Measurements from ENCODE around the gene ZNHIT6.
"Not testable (repeated sequence)": the region's sequence is repeated elsewhere in the genome, so short reads cannot be mapped to it uniquely, and the experiment has no call there.

Gene ZNHIT6

GRCh38 chr1:85654066-85654782 is 54.0 kb downstream of the ZNHIT6 start:
- H3K36me3 Mint-ChIP-seq (ENCODE audit: low read depth) = peaks cover 70% of the 10 kb centered on the region
- ATAC-seq = no peak
- no peaks in the 10 kb centered on the region for H3K27me3 Mint-ChIP-seq
- H3K27ac Mint-ChIP-seq = no peak overlapping the region
- H3K4me1 Mint-ChIP-seq = no peaks in the 10 kb centered on the region
- H3K4me3 Mint-ChIP-seq = no peak overlapping the region
- no peak for DNase-seq
- peaks cover 9% of the 10 kb centered on the region for H3K9me3 Mint-ChIP-seq

GRCh38 chr1:85652327-85652726 is 55.9 kb downstream of the ZNHIT6 start:
- Mint-ChIP-seq H3K4me1 (no peaks in the 10 kb centered on the region), H3K4me3 (no peak overlapping the region), H3K27me3 (no peaks in the 10 kb centered on the region), H3K27ac (no peak overlapping the region), H3K9me3 (peaks cover 19% of the 10 kb centered on the region), H3K36me3 (ENCODE audit: low read depth) (peaks cover 83% of the 10 kb centered on the region)
- ATAC-seq (no peak), DNase-seq (no peak)

- no peak overlapping the region for H3K4me3 Mint-ChIP-seq
- peaks cover 73% of the 10 kb centered on the region for H3K36me3 Mint-ChIP-seq (ENCODE audit: low read depth)
- peaks cover 19% of the 10 kb centered on the region for H3K9me3 Mint-ChIP-seq
- no peak overlapping the region for H3K27ac Mint-ChIP-seq
- H3K27me3 Mint-ChIP-seq = no peaks in the 10 kb centered on the region
- DNase-seq = no peak
- ATAC-seq = no peak
- no peaks in the 10 kb centered on the region for H3K4me1 Mint-ChIP-seq
These were observed 57.6 kb downstream of the ZNHIT6 start for GRCh38 chr1:85650645-85651044.

DNA sequence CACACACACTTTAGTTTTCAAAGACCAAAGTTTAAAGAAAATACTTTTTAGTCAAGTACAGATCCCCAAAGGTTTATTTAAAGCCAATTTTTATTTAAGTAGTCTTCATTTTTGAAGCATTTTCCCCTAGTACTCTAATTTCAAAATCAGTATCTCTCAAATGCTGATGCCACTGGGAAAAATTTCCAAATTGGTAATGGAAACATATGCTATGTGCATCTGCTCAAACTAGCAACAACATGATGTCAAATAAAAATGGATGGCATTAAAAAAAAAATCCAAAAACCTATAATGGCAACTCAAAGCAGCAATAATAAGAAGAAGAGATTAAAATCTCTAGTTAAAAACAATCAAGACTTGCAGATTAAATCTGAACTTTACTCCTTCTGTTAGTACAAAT is 58.6 kb downstream of the ZNHIT6 start:
- no peak for ATAC-seq
- Mint-ChIP-seq H3K4me1 (no peaks in the 10 kb centered on the region), H3K27ac (no peak overlapping the region), H3K36me3 (ENCODE audit: low read depth) (peaks cover 72% of the 10 kb centered on the region), H3K4me3 (no peak overlapping the region), H3K27me3 (no peaks in the 10 kb centered on the region), H3K9me3 (peaks cover 20% of the 10 kb centered on the region)
- DNase-seq = no peak

DNA sequence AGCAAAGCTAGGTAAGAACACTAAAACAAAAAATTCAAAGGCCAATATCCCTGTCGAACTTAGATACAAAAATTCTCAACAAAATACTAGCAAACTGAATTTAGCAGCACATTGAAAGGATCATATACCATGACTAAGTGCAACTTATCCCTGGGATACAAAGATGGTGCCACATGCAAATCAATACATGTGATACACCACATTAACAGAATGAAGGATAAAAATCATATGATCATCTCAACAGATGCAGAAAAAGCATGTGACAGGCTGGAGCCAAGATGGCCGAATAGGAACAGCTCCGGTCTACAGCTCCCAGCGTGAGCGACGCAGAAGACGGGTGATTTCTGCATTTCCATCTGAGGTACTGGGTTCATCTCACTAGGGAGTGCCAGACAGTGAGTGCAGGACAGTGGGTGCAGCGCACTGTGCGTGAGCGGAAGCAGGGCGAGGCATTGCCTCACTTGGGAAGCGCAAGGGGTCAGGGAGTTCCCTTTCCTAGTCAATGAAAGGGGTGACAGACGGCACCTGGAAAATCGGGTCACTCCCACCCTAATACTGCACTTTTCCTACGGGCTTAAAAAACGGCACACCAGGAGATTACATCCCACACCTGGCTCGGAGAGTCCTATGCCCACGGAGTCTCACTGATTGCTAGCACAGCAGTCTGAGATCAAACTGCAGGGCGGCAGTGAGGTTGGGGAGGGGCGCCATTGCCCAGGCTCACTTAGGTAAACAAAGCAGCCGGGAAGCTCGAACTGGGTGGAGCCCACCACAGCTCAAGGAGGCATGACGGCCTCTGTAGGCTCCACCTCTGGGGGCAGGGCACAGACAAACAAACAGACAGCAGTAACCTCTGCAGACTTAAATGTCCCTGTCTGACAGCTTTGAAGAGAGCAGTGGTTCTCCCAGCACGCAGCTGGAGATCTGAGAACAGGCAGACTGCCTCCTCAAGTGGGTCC is 66.4 kb downstream of the ZNHIT6 start:
- not testable (repeated sequence) for H3K27ac Mint-ChIP-seq, H3K4me3 Mint-ChIP-seq, H3K27me3 Mint-ChIP-seq, H3K4me1 Mint-ChIP-seq, ATAC-seq, DNase-seq
- Mint-ChIP-seq H3K36me3 (ENCODE audit: low read depth) (peaks cover 62% of the 10 kb centered on the region), H3K9me3 (peaks cover 37% of the 10 kb centered on the region)

DNA sequence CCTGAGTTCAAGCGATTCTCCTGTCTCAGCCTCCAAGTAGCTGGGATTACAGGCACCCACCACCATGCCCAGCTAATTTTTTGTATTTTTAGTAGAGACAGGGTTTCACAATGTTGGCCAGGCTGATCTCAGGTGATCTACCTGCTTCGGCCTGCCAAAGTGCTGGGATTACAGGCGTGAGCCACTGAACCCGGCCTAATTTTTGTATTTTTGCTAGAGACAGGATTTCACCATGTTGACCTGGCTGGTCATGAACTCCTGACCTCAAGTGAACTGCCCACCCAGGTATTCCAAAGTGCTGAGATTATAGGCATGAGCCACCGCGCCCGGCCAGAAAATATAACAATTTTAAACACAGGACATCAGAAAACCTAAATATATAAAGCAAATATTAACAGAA is 68.3 kb downstream of the ZNHIT6 start:
- H3K4me3 Mint-ChIP-seq, H3K4me1 Mint-ChIP-seq, DNase-seq, H3K27me3 Mint-ChIP-seq, H3K27ac Mint-ChIP-seq, ATAC-seq: not testable (repeated sequence)
- Mint-ChIP-seq H3K36me3 (ENCODE audit: low read depth) (peaks cover 77% of the 10 kb centered on the region), H3K9me3 (peaks cover 41% of the 10 kb centered on the region)

GRCh38 chr1:85638412-85638811 is 69.8 kb downstream of the ZNHIT6 start:
- Mint-ChIP-seq H3K4me3 (no peak overlapping the region), H3K27me3 (no peaks in the 10 kb centered on the region), H3K36me3 (ENCODE audit: low read depth) (peaks cover 79% of the 10 kb centered on the region), H3K4me1 (no peaks in the 10 kb centered on the region), H3K27ac (no peak overlapping the region), H3K9me3 (peaks cover 36% of the 10 kb centered on the region)
- DNase-seq = no peak
- ATAC-seq = no peak

GRCh38 chr1:85630493-85630892 is 77.7 kb downstream of the ZNHIT6 start:
- H3K4me1 Mint-ChIP-seq = no peaks in the 10 kb centered on the region
- no peak overlapping the region for H3K4me3 Mint-ChIP-seq
- peaks cover 12% of the 10 kb centered on the region for H3K9me3 Mint-ChIP-seq
- peaks cover 47% of the 10 kb centered on the region for H3K36me3 Mint-ChIP-seq (ENCODE audit: low read depth)
- H3K27ac Mint-ChIP-seq = no peak overlapping the region
- H3K27me3 Mint-ChIP-seq = no peaks in the 10 kb centered on the region
- DNase-seq = no peak
- no peak for ATAC-seq

DNA sequence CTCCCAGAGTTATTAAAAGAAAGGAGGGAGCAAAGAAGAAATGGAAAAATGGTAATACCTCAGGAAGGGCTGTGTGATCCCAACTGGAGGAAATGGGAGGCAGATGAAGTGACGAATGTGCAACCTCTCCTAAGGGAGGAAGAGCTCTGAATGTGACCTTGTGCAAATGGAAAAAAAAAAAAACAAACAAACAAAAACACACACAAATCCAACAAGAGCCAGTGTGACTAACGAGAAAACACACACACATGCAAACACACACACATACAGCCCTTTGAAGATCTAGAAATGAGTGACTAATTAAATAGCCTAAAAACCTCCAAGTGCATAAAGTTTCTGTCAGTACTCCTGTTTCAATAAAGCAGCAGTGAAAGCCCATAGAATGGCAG is 78.7 kb downstream of the ZNHIT6 start:
- ATAC-seq = no peak
- Mint-ChIP-seq H3K27me3 (no peaks in the 10 kb centered on the region), H3K36me3 (ENCODE audit: low read depth) (peaks cover 43% of the 10 kb centered on the region), H3K9me3 (peaks cover 16% of the 10 kb centered on the region), H3K4me3 (no peak overlapping the region), H3K4me1 (no peaks in the 10 kb centered on the region), H3K27ac (no peak overlapping the region)
- no peak for DNase-seq

DNA sequence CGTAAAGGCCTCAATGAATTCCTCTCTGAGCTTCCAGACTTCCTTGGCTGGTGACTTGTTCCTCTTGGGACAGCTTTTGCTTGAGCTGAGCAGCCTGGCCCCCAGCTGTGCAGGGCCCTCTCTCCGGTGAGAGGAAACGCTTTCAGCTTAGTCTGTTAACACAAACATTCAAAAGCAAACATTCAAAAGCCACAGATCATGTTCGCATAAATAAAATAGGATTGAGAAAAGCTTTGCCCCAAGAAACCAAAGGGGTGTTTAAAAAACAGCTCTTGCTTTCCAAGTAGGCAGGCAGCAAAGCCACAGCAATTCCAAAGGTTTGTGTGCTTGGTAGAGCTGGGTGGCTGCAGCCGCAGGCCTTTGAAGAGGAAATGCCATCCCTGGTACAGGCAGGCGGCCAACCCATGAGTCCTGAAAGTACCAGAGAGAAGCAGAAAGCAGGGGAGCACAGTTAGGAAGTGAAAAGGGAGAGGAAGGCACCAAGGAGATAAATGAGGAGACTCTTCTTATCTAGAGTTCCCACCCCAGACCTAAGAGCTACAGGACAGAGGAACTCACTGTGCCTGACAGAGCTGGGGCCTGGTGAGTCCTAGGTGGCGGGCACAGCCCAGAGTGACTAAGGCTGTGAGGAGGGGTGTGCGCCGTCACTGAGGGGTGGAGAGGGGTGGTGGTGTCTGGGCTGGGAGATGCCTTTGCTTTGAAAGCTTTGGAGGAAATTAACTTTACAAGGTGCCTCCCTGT is 79.3 kb downstream of the ZNHIT6 start:
- Mint-ChIP-seq H3K9me3 (peaks cover 21% of the 10 kb centered on the region), H3K4me1 (no peaks in the 10 kb centered on the region), H3K4me3 (no peak overlapping the region), H3K36me3 (ENCODE audit: low read depth) (peaks cover 47% of the 10 kb centered on the region), H3K27me3 (no peaks in the 10 kb centered on the region), H3K27ac (no peak overlapping the region)
- DNase-seq = no peak
- ATAC-seq = no peak

GRCh38 chr1:85626818-85627217 is 81.4 kb downstream of the ZNHIT6 start:
- no peak overlapping the region for H3K4me3 Mint-ChIP-seq
- no peak for DNase-seq
- peaks cover 2% of the 10 kb centered on the region for H3K4me1 Mint-ChIP-seq
- peaks cover 58% of the 10 kb centered on the region for H3K36me3 Mint-ChIP-seq (ENCODE audit: low read depth)
- peaks cover 29% of the 10 kb centered on the region for H3K9me3 Mint-ChIP-seq
- no peaks in the 10 kb centered on the region for H3K27me3 Mint-ChIP-seq
- H3K27ac Mint-ChIP-seq = no peak overlapping the region
- ATAC-seq = no peak

DNA sequence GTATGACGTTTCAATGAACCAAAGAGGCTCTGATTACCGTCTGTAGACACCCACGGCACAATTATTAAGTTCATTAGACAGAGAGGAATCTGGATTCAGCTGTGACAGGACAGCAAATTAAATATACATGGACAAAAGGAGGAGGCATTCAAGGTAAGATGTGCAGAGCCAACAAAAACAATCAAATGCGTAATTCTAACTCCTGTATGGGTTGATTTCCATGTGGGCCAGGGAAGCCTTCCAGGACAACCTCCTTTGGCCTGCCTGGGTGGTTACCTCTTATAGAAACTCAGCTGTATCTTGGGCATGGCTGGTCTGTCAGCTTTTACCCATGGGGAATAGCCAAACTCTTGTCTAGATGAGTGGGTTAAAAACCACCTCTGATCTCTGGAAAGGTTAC is 83.9 kb downstream of the ZNHIT6 start:
- H3K9me3 Mint-ChIP-seq = peaks cover 42% of the 10 kb centered on the region
- H3K4me3 Mint-ChIP-seq = no peak overlapping the region
- peaks cover 67% of the 10 kb centered on the region for H3K36me3 Mint-ChIP-seq (ENCODE audit: low read depth)
- ATAC-seq (no peak), DNase-seq (no peak)
- no peak overlapping the region for H3K27ac Mint-ChIP-seq
- no peaks in the 10 kb centered on the region for H3K27me3 Mint-ChIP-seq
- peaks cover 2% of the 10 kb centered on the region for H3K4me1 Mint-ChIP-seq

DNA sequence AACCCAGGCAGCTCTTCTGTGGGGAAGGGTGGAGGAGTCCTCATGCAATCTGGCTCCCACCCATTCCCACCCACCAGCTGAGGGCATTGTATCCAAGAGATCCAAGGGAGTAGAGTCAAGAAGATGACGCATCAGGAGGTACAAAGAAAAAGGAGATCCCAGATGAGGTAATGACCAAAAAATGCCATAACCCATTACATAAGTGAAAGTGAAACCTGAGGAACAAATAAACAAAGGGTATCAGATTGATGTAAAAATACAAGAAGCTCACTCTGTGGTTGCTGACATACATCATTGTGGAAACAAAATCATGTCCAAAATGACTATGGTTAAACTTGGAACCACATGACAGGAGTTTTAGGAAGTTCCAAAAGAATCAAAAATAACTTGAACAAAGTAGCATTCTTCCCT is 85.2 kb downstream of the ZNHIT6 start:
- Mint-ChIP-seq H3K4me1 (peaks cover 2% of the 10 kb centered on the region), H3K27me3 (no peaks in the 10 kb centered on the region), H3K27ac (no peak overlapping the region), H3K9me3 (peaks cover 42% of the 10 kb centered on the region), H3K36me3 (ENCODE audit: low read depth) (peaks cover 60% of the 10 kb centered on the region), H3K4me3 (no peak overlapping the region)
- no peak for ATAC-seq
- no peak for DNase-seq

DNA sequence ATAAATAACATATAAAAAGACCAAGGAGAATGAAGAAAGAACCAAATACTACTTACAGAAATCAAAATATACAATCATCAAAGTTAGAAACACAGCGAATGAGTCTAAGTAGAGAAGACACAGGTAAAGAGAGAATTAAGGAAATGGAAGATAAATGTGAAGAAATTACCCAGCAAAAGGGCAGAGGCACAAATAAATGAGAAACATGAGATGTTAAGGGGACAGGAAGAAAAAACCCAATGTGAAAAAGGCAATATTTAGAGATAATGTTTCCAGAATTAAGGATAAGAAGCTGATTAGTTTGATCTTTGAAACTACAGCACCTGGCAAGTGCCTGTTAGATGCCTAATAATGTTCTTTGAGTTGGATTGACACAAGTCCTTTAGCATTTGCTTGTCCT is 86.8 kb downstream of the ZNHIT6 start:
- peaks cover 38% of the 10 kb centered on the region for H3K9me3 Mint-ChIP-seq
- no peak overlapping the region for H3K4me3 Mint-ChIP-seq
- ATAC-seq (no peak), DNase-seq (no peak)
- peaks cover 2% of the 10 kb centered on the region for H3K4me1 Mint-ChIP-seq
- no peaks in the 10 kb centered on the region for H3K27me3 Mint-ChIP-seq
- peaks cover 57% of the 10 kb centered on the region for H3K36me3 Mint-ChIP-seq (ENCODE audit: low read depth)
- no peak overlapping the region for H3K27ac Mint-ChIP-seq
